ENCODE data around the gene NBL1.

GRCh38 chr1:19661721-19662228 lies 17.7 kb downstream of the NBL1 start:
- no peak for TF ChIP-seq POLR2A (IDR thresholded peaks at IDR 0.05)
- peak; percentile 42 to 66 (median 48) for TF ChIP-seq CTCF (IDR thresholded peaks at IDR 0.05)
- no peak for TF ChIP-seq POLR2AphosphoS5 (IDR thresholded peaks at IDR 0.05)
